MCF 10A (cell line): ENCODE data around the gene GPT2. TPM values are rescaled to one million over a fixed set of nuclear protein-coding genes. Genes with fewer than 3 reads are reported as not detected.

Experiments
- BruUV-seq: library from RNA; stranded (reverse); fragments of 400-500 nt; replicated peaks from 2 replicates; lab custom pipeline; 2021; lab: Mats Ljungman, UMichigan
- CTCF ChIA-PET: fragments of 300-600 bp; sonication (Branson Sonifier 250); formaldehyde crosslinking; extraction: SDS; loops from one replicate; lab custom pipeline; 2021; ENCODE audit warnings: antibody characterized with exemption, inconsistent platforms; lab: Yijun Ruan, JAX
- POLR2A ChIA-PET: fragments of 300-600, 350-650 bp; sonication (Branson Sonifier 250); formaldehyde crosslinking; extraction: SDS; loops from one replicate; lab custom pipeline; 2020; ENCODE audit warnings: antibody characterized with exemption, inconsistent platforms; lab: Yijun Ruan, JAX
- DNase-seq: peaks from one replicate; pipeline ENCODE4 v3.0.0-alpha.2; 2018; ENCODE audit not compliant: unreplicated experiment
- H3K27ac Mint-ChIP-seq: one replicate; pipeline ENCODE4 v1.8.0; 2022; ENCODE audit warnings: mild to moderate bottlenecking, low read depth, mixed read lengths; ENCODE audit not compliant: unreplicated experiment
- H3K27me3 Mint-ChIP-seq: one replicate; pipeline ENCODE4 v1.8.0; 2022; ENCODE audit warnings: mixed read lengths; ENCODE audit not compliant: insufficient read depth, unreplicated experiment
- H3K36me3 Mint-ChIP-seq: one replicate; pipeline ENCODE4 v1.8.0; 2022; ENCODE audit warnings: mild to moderate bottlenecking, moderate library complexity, mixed read lengths; ENCODE audit not compliant: insufficient read depth, unreplicated experiment
- H3K4me1 Mint-ChIP-seq: one replicate; pipeline ENCODE4 v1.8.0; 2022; ENCODE audit warnings: mixed read lengths; ENCODE audit not compliant: insufficient read depth, unreplicated experiment
- H3K4me3 Mint-ChIP-seq: one replicate; pipeline ENCODE4 v1.8.0; 2022; ENCODE audit warnings: mild to moderate bottlenecking, moderate library complexity, mixed read lengths; ENCODE audit not compliant: unreplicated experiment
- H3K9me3 Mint-ChIP-seq: one replicate; pipeline ENCODE4 v1.8.0; 2022; ENCODE audit warnings: mixed read lengths; ENCODE audit not compliant: unreplicated experiment
- intact Hi-C: fragments of 100-400 bp; cut with micrococcal nuclease; formaldehyde crosslinking; loops from 2 replicates; pipeline ENCODE4 v1.14.1; 2022
- total RNA-seq: library from RNA; stranded (reverse); gene quantifications from 2 replicates; pipeline ENCODE4 v1.2.3, GENCODE V29; 2022
- TF ChIP-seq, protein P1 (sequence below): fragments of 200-600 bp; IDR thresholded peaks from one replicate; pipeline ENCODE4 v1.8.0; 2022; ENCODE audit warnings: antibody characterized with exemption, mild to moderate bottlenecking; ENCODE audit not compliant: unreplicated experiment

Gene GPT2
- total RNA-seq, 1 experiment from 2014 or later, result 60.6 TPM

GRCh38 chr16:46948548-46949166 is 64.5 kb downstream of the GPT2 start:
- BruUV-seq, result no TSS peak
- H3K4me1 Mint-ChIP-seq, result no peaks in the 10 kb centered on the region
- no peak for DNase-seq
- TF ChIP-seq, protein P1, sequence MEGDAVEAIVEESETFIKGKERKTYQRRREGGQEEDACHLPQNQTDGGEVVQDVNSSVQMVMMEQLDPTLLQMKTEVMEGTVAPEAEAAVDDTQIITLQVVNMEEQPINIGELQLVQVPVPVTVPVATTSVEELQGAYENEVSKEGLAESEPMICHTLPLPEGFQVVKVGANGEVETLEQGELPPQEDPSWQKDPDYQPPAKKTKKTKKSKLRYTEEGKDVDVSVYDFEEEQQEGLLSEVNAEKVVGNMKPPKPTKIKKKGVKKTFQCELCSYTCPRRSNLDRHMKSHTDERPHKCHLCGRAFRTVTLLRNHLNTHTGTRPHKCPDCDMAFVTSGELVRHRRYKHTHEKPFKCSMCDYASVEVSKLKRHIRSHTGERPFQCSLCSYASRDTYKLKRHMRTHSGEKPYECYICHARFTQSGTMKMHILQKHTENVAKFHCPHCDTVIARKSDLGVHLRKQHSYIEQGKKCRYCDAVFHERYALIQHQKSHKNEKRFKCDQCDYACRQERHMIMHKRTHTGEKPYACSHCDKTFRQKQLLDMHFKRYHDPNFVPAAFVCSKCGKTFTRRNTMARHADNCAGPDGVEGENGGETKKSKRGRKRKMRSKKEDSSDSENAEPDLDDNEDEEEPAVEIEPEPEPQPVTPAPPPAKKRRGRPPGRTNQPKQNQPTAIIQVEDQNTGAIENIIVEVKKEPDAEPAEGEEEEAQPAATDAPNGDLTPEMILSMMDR, result no peak
- intact Hi-C loops, result loop anchor here (5.0 kb wide), 1 partner anchor 1674 kb away; no protein-coding TSS in a partner anchor
- POLR2A ChIA-PET, result interaction anchor here (1.1 kb wide), 1 partner anchor 13 kb away, joined by 3 read pairs; no protein-coding TSS in a partner anchor
- H3K27me3 Mint-ChIP-seq, result no peaks in the 10 kb centered on the region
- no peaks in the 10 kb centered on the region for H3K36me3 Mint-ChIP-seq
- no peak overlapping the region for H3K4me3 Mint-ChIP-seq
- H3K27ac Mint-ChIP-seq, result no peak overlapping the region
- no peaks in the 10 kb centered on the region for H3K9me3 Mint-ChIP-seq
- CTCF ChIA-PET, result interaction anchor here (0.6 to 3.1 kb wide), 16 partner anchors 8 to 1223 kb away, joined by 3 to 16 read pairs (median 4); no protein-coding TSS in a partner anchor

DNA sequence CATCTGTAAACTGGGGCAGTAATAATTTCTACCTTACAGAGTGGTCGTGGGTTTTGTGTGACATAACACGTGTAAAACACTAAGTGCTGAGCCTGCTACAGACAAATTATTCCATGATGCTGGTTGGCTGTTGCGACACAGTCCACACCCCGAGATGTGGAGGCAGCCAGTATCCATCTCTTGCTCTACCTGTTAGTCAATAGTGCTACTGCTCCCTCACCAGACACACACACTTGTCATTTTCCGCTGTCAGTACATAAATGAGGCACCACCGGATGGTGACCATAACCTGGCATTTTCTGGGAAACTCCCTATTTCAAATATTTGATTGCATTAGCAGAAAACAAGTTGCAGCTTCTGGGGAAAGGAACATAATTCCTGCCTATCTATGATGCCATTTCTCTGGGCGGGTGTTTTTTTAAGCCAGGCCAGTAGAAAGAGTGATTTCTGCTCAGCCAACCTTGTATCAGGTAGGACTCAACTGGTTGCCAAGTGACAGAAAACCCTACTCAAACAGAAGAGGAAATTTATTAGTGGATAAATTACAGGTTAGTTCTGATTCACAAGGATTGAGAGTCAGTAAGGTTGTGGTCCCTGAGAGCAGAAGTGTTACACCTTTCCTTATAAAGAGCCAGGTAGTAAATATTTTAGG is 65.2 kb downstream of the GPT2 start:
- peak; percentile 8 for DNase-seq
- no peak overlapping the region for H3K27ac Mint-ChIP-seq
- H3K27me3 Mint-ChIP-seq, result no peaks in the 10 kb centered on the region
- CTCF ChIA-PET, result interaction anchor here (1.0 to 3.1 kb wide), 7 partner anchors 9 to 95 kb away, joined by 3 to 14 read pairs (median 5); no protein-coding TSS in a partner anchor
- intact Hi-C loops, result loop anchor here (5.0 kb wide), 1 partner anchor 1673 kb away; no protein-coding TSS in a partner anchor
- H3K4me1 Mint-ChIP-seq, result no peaks in the 10 kb centered on the region
- BruUV-seq, result no TSS peak
- POLR2A ChIA-PET, result interaction anchor here (0.6 to 0.7 kb wide), 2 partner anchors 17 to 244 kb away, joined by 3 read pairs; no protein-coding TSS in a partner anchor
- no peak overlapping the region for H3K4me3 Mint-ChIP-seq
- H3K9me3 Mint-ChIP-seq, result no peaks in the 10 kb centered on the region
- TF ChIP-seq, protein P1, result no peak
- H3K36me3 Mint-ChIP-seq, result peaks cover 6% of the 10 kb centered on the region

DNA sequence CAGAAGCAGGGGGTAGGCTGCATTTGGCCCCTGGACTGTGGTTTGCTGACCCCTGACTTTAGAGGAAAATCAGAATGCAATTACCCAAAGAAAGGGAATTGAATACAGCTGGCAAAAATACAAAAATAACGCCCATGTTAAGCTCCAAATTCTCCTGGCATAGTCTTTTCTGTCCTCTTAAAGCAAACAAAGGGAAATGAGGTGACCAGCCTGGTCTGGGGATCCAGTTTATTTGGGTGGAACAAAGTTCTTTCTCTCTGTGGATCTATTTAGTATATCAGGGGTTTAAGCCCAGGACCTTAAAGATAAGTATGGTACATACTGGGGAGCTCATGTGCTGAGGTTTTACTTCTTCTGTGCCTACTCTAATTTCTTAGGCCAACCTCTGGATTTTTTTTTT is 65.8 kb downstream of the GPT2 start:
- no peak for DNase-seq
- no peaks in the 10 kb centered on the region for H3K27me3 Mint-ChIP-seq
- CTCF ChIA-PET, result interaction anchor here (1.1 to 3.0 kb wide), 3 partner anchors 17 to 1215 kb away, joined by 3 to 13 read pairs (median 10); no protein-coding TSS in a partner anchor
- TF ChIP-seq, protein P1, result no peak
- no peaks in the 10 kb centered on the region for H3K9me3 Mint-ChIP-seq
- intact Hi-C loops, result no loop called here
- no TSS peak for BruUV-seq
- peaks cover 12% of the 10 kb centered on the region for H3K36me3 Mint-ChIP-seq
- H3K27ac Mint-ChIP-seq, result no peak overlapping the region
- POLR2A ChIA-PET, result interaction anchor here (0.6 to 0.7 kb wide), 2 partner anchors 16 to 243 kb away, joined by 3 read pairs; no protein-coding TSS in a partner anchor
- H3K4me1 Mint-ChIP-seq, result no peaks in the 10 kb centered on the region
- H3K4me3 Mint-ChIP-seq, result no peak overlapping the region

DNA sequence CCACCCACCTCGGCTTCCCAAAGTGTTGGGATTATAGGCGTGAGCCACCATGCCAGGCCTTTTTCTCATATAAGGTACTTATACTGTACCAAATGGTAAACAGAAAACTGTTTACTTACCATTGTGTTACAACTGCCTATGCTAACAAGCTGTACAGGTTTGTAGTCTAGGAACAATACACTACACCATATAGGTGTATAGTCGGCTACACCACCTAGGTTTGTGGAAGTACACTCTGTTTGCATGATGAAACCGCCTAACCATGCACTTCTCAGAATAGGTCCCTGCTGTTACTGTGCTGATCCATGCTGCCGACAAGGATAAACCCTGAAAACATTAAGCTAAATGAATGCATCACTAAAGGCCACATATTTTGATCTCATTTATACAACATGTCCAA is 70.4 kb downstream of the GPT2 start:
- H3K9me3 Mint-ChIP-seq, result no peaks in the 10 kb centered on the region
- DNase-seq, result no peak
- H3K27ac Mint-ChIP-seq, result no peak overlapping the region
- ChIA-PET POLR2A (no interaction called here), CTCF (interaction anchor here (0.7 to 0.9 kb wide), 2 partner anchors 128 to 302 kb away, joined by 3 read pairs; no protein-coding TSS in a partner anchor)
- peaks cover 58% of the 10 kb centered on the region for H3K36me3 Mint-ChIP-seq
- TF ChIP-seq, protein P1, result no peak
- BruUV-seq, result no TSS peak
- H3K4me3 Mint-ChIP-seq, result no peak overlapping the region
- no peaks in the 10 kb centered on the region for H3K27me3 Mint-ChIP-seq
- intact Hi-C loops, result no loop called here
- H3K4me1 Mint-ChIP-seq, result no peaks in the 10 kb centered on the region
